H1 (cell line): Measurements from ENCODE around the gene TOMM22. TPM values are rescaled to one million over a fixed set of nuclear protein-coding genes. Genes with fewer than 3 reads are reported as not detected.

Source experiments
- CTCF ChIA-PET: fragments of 300-600 bp; sonication (Branson Sonifier 250); formaldehyde crosslinking; loops from one replicate; lab custom pipeline; 2021; ENCODE audit not compliant: partially characterized antibody; lab: Charles Lee
- POLR2A ChIA-PET: fragments of 300-600 bp; sonication (Branson Sonifier 250); formaldehyde crosslinking; loops from one replicate; lab custom pipeline; 2021; ENCODE audit warnings: inconsistent platforms; ENCODE audit not compliant: partially characterized antibody; lab: Charles Lee
- DNase-seq, 2 experiments: peaks; one replicate each; pipeline versions ENCODE4 v3.0.0 to v3.0.0-alpha.2; 2010 to 2022; ENCODE audit warnings: low spot score in 2 of 2, low read depth in 1 of 2, mixed read lengths in 1 of 2
- FAIRE-seq: peaks from 2 replicates; lab custom pipeline; 2011; peaks lifted over from hg19 to GRCh38; lab: Jason Lieb, UNC
- H2AFZ ChIP-seq: 2 replicates; pipeline ENCODE4 v1.8.1; 2012; ENCODE audit warnings: low read length, inconsistent platforms
- H2AK5ac ChIP-seq: 2 replicates; pipeline ENCODE4 v1.6.1; 2013; ENCODE audit warnings: low read depth, low read length
- H2BK120ac ChIP-seq: replicated peaks from 2 replicates; pipeline ENCODE3; 2013; ENCODE audit warnings: low read depth, low read length, inconsistent platforms
- H2BK12ac ChIP-seq: 2 replicates; pipeline ENCODE4 v1.6.1; 2013; ENCODE audit warnings: low read depth, low read length
- H2BK15ac ChIP-seq: 2 replicates; pipeline ENCODE4 v1.6.1; 2013; ENCODE audit warnings: low read length
- H2BK20ac ChIP-seq: 2 replicates; pipeline ENCODE4 v1.6.1; 2013; ENCODE audit warnings: low read length
- H2BK5ac ChIP-seq: 2 replicates; pipeline ENCODE4 v1.6.1; 2013; ENCODE audit warnings: low read depth, low read length
- H3K14ac ChIP-seq: 2 replicates; pipeline ENCODE4 v1.6.1; 2013; ENCODE audit warnings: inconsistent platforms; ENCODE audit not compliant: insufficient read length
- H3K18ac ChIP-seq: 2 replicates; pipeline ENCODE4 v1.6.1; 2013; ENCODE audit warnings: low read length; ENCODE audit errors: extremely low read depth
- H3K23ac ChIP-seq: 2 replicates; pipeline ENCODE4 v1.6.1; 2013; ENCODE audit warnings: inconsistent platforms; ENCODE audit not compliant: insufficient read length
- H3K23me2 ChIP-seq: 2 replicates; pipeline ENCODE4 v1.6.1; 2013; ENCODE audit warnings: low read depth, low read length
- H3K27ac ChIP-seq: 2 replicates; pipeline ENCODE4 v1.6.1; 2011; ENCODE audit warnings: low read depth, low read length, inconsistent platforms
- H3K27me3 ChIP-seq, 4 experiments: replicated peaks in 1 of 4; 1 replicate in 1 of 4; 2 replicates in 3 of 4; pipeline versions ENCODE4 v1.6.1 to v1.8.1; 2011 to 2013; ENCODE audit warnings: low read length in 3 of 4, mild to moderate bottlenecking in 3 of 4, inconsistent platforms in 2 of 4, mixed read lengths in 2 of 4, moderate library complexity in 1 of 4; ENCODE audit not compliant: control insufficient read depth in 3 of 4, insufficient read depth in 3 of 4; ENCODE audit errors: extremely low read depth in 1 of 4
- H3K36me3 ChIP-seq, 4 experiments: 2 replicates each; pipeline versions ENCODE4 v1.6.1 to v1.8.1; 2011 to 2013; ENCODE audit warnings: mild to moderate bottlenecking in 4 of 4, low read length in 3 of 4, moderate library complexity in 2 of 4, control low read depth in 1 of 4, inconsistent platforms in 1 of 4; ENCODE audit not compliant: insufficient read depth in 4 of 4, control insufficient read depth in 2 of 4
- H3K4ac ChIP-seq: replicated peaks from 2 replicates; pipeline ENCODE3; 2013; ENCODE audit warnings: low read length, low read depth, mixed read lengths, inconsistent platforms; ENCODE audit not compliant: insufficient read length
- H3K4me1 ChIP-seq, 4 experiments: replicated peaks in 1 of 4; 1 replicate in 1 of 4; 2 replicates in 3 of 4; pipeline versions ENCODE4 v1.6.1 to v1.8.1; 2011 to 2013; ENCODE audit warnings: low read length in 3 of 4, inconsistent platforms in 2 of 4, mixed read lengths in 1 of 4; ENCODE audit not compliant: insufficient read depth in 4 of 4, control insufficient read depth in 3 of 4
- H3K4me2 ChIP-seq, 2 experiments: 2 replicates each; pipeline versions ENCODE4 v1.6.1 to v1.8.1; 2011 to 2013; ENCODE audit warnings: low read depth in 2 of 2, low read length in 2 of 2, control low read depth in 1 of 2, inconsistent platforms in 1 of 2, mild to moderate bottlenecking in 1 of 2; ENCODE audit not compliant: insufficient read depth in 1 of 2
- H3K4me3 ChIP-seq, 4 experiments: fragments of 200-600, 300-600 bp in 1 of 4; sonication (generic), shearing (Covaris generic), sonication (Bioruptor Twin) in 1 of 4; 2 replicates each; pipeline versions ENCODE4 v1.5.1 to v1.8.1; 2011 to 2016; ENCODE audit warnings: low read length in 4 of 4, low read depth in 3 of 4, control low read depth in 2 of 4, inconsistent platforms in 2 of 4, mild to moderate bottlenecking in 2 of 4, mixed read lengths in 1 of 4, moderate library complexity in 1 of 4; ENCODE audit not compliant: insufficient read depth in 2 of 4; ENCODE audit errors: extremely low read depth in 1 of 4
- H3K56ac ChIP-seq: replicated peaks from 2 replicates; pipeline ENCODE3; 2013; ENCODE audit warnings: low read depth, mild to moderate bottlenecking, mixed read lengths, low read length, inconsistent platforms; ENCODE audit not compliant: insufficient read length
- H3K79me1 ChIP-seq: 2 replicates; pipeline ENCODE4 v1.6.1; 2013; ENCODE audit warnings: low read depth, low read length, control low read depth
- H3K79me2 ChIP-seq, 2 experiments: 2 replicates each; pipeline versions ENCODE4 v1.6.1 to v1.8.1; 2012 to 2013; ENCODE audit warnings: low read length in 2 of 2, mild to moderate bottlenecking in 2 of 2, inconsistent platforms in 1 of 2; ENCODE audit not compliant: insufficient read depth in 2 of 2, control insufficient read depth in 1 of 2
- H3K9ac ChIP-seq, 4 experiments: replicated peaks in 1 of 4; 1 replicate in 1 of 4; 2 replicates in 3 of 4; pipeline versions ENCODE4 v1.6.1 to v1.8.1; 2011 to 2013; ENCODE audit warnings: low read depth in 3 of 4, low read length in 3 of 4, control low read depth in 2 of 4, mild to moderate bottlenecking in 2 of 4, moderate library complexity in 2 of 4, inconsistent platforms in 1 of 4; ENCODE audit errors: extremely low read depth in 1 of 4
- H3K9me3 ChIP-seq, 2 experiments: 2 replicates each; pipeline versions ENCODE4 v1.6.1 to v1.8.1; 2012 to 2013; ENCODE audit warnings: mild to moderate bottlenecking in 2 of 2, moderate library complexity in 2 of 2, control low read depth in 1 of 2, inconsistent platforms in 1 of 2, low read depth in 1 of 2, low read length in 1 of 2, mixed read lengths in 1 of 2; ENCODE audit not compliant: insufficient read depth in 2 of 2
- H4K20me1 ChIP-seq, 2 experiments: replicated peaks in 1 of 2; 2 replicates each; pipeline versions ENCODE3 to v1.8.1; 2011 to 2013; ENCODE audit warnings: inconsistent platforms in 2 of 2, low read length in 2 of 2, mild to moderate bottlenecking in 1 of 2; ENCODE audit not compliant: insufficient read depth in 2 of 2, control insufficient read depth in 1 of 2
- H4K5ac ChIP-seq: 2 replicates; pipeline ENCODE4 v1.6.1; 2013; ENCODE audit warnings: low read length, low read depth, mixed read lengths, inconsistent platforms; ENCODE audit not compliant: insufficient read length
- H4K8ac ChIP-seq: 2 replicates; pipeline ENCODE4 v1.8.0; 2013; ENCODE audit warnings: mild to moderate bottlenecking, moderate library complexity, low read length, inconsistent platforms; ENCODE audit not compliant: insufficient read depth; ENCODE audit errors: extremely low read depth
- H4K91ac ChIP-seq: replicated peaks from 2 replicates; pipeline ENCODE3; 2013; ENCODE audit warnings: low read length, mixed read lengths, inconsistent platforms; ENCODE audit not compliant: insufficient read length
- BACH1 ChIP-seq: IDR thresholded peaks from 2 replicates; pipeline ENCODE4 v1.6.1; 2012; ENCODE audit warnings: low read length, improper control_type of control experiment
- EZH2 ChIP-seq: fragments of 200-600 bp; sonication (generic); IDR thresholded peaks from 2 replicates; pipeline ENCODE4 v1.7.1; 2012; ENCODE audit warnings: low read depth, mild to moderate bottlenecking, moderate library complexity, low read length, inconsistent platforms; ENCODE audit not compliant: severe bottlenecking
- FOSL1 ChIP-seq: IDR thresholded peaks from 2 replicates; pipeline ENCODE4 v1.6.1; 2011; ENCODE audit warnings: mild to moderate bottlenecking, low read depth, low read length, moderate library complexity; ENCODE audit not compliant: insufficient read depth
- GTF2F1 ChIP-seq: IDR thresholded peaks from 2 replicates; pipeline ENCODE4 v1.6.1; 2012; ENCODE audit warnings: low read depth, low read length, improper control_type of control experiment, borderline replicate concordance
- JUN ChIP-seq: IDR thresholded peaks from 2 replicates; pipeline ENCODE4 v1.6.1; 2011; ENCODE audit warnings: low read depth, mild to moderate bottlenecking, improper control_type of control experiment, low read length
- KDM1A ChIP-seq: fragments of 200-600, 300-600 bp; sonication (generic); IDR thresholded peaks from 2 replicates; pipeline ENCODE4 v1.7.1; 2016; ENCODE audit warnings: mild to moderate bottlenecking, low read length, borderline replicate concordance
- POLR2AphosphoS5 ChIP-seq: IDR thresholded peaks from 2 replicates; pipeline ENCODE4 v1.6.1; 2011; ENCODE audit warnings: low read depth, low read length
- POU5F1 ChIP-seq: IDR thresholded peaks from 2 replicates; pipeline ENCODE4 v1.6.1; 2011; ENCODE audit warnings: low read depth, mild to moderate bottlenecking, low read length, moderate library complexity
- RXRA ChIP-seq: IDR thresholded peaks from 2 replicates; pipeline ENCODE4 v1.6.1; 2011; ENCODE audit warnings: low read depth, mild to moderate bottlenecking, low read length, moderate library complexity; ENCODE audit not compliant: insufficient read depth
- SAP30 ChIP-seq: fragments of 300-600 bp; sonication (generic); IDR thresholded peaks from 2 replicates; pipeline ENCODE4 v1.7.1; 2012; ENCODE audit warnings: low read length, moderate library complexity, mild to moderate bottlenecking, inconsistent platforms; ENCODE audit not compliant: insufficient read depth, insufficient replicate concordance
- SIRT6 ChIP-seq: IDR thresholded peaks from one replicate; pipeline ENCODE4 v1.7.1; 2012; ENCODE audit warnings: low read length, inconsistent platforms
- WGBS, 2 experiments: shearing (Covaris generic) in 1 of 2; methylation state at CpG; one replicate each; pipeline versions ENCODE4 v1.1.6 to v1.1.7; 2013 to 2015; ENCODE audit warnings: low lambda C conversion rate in 2 of 2, mixed read lengths in 2 of 2, inconsistent platforms in 1 of 2, low coverage in 1 of 2, missing lambda C conversion rate in 1 of 2; ENCODE audit not compliant: insufficient replicate concordance in 2 of 2, insufficient coverage in 1 of 2, insufficient read length in 1 of 2; ENCODE audit errors: extremely low coverage in 1 of 2, missing lambda C conversion rate in 1 of 2; 5-methylcytosine and 5-hydroxymethylcytosine counted together
- polyA plus RNA-seq, 7 experiments: library from polyadenylated mRNA; depleted of rRNA in 3 of 7; stranded (reverse) in 5 of 7; unstranded in 2 of 7; fragments of >200 nt in 5 of 7; fragments of 200-250 nt in 2 of 7; gene quantifications; 1 replicate in 5 of 7; 2 replicates in 1 of 7; 4 replicates in 1 of 7; pipeline versions ENCODE4 v1.2.1 to v1.2.3, GENCODE V29; 2011 to 2013; ENCODE audit warnings: missing spikeins in 2 of 7, mixed read lengths in 2 of 7
- total RNA-seq: library from RNA; stranded (reverse); fragmentation: NEBNext Ultra II Directional; extraction: Animal tissue kit (Norgen Biotek cat#: 25700); gene quantifications from 2 replicates; pipeline ENCODE4 v1.2.1, GENCODE V29; 2021

Gene TOMM22
- total and polyA plus RNA-seq, 2 of the 8 experiments (the other 6 are each of a cell fraction or from before 2014, with no cell fraction given), result 84.0 to 125 TPM

DNA sequence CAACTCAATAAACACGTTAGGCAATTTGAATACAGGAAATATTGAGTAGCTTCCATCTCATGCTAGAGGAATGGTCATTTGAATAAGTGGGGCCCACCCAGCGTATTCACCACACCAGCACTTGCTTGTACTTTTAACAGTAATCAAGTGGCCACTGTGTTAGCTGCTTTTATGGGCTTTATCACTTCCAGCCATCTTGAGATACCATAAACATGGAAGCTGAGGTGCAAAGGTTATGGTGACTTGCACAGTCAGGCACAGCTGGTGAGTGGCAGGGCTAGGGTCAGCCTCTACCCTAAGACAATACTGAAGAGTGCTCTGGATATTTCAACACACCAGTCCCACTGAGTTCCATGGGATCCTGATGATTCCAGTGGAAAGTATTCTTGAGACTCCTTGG, 12.3 kb downstream of the TOMM22 start:
- no peaks in the 10 kb centered on the region for H3K27me3 ChIP-seq
- no peak overlapping the region for H3K23ac ChIP-seq
- 94% methylated on average over 2 of the region's 2 CpGs; no CpG with 5 or more reads in 1 of the 2 experiments for WGBS, 2 experiments
- FAIRE-seq (no peak), DNase-seq (no peak)
- no peak overlapping the region for H4K91ac ChIP-seq
- H2AFZ ChIP-seq, result no peak overlapping the region
- H3K18ac ChIP-seq, result no peak overlapping the region
- H2BK20ac ChIP-seq, result no peak overlapping the region
- no peak overlapping the region for H2BK12ac ChIP-seq
- H2BK15ac ChIP-seq, result no peak overlapping the region
- H3K23me2 ChIP-seq, result no peaks in the 10 kb centered on the region
- H4K8ac ChIP-seq, result no peak overlapping the region
- no peak overlapping the region for H4K5ac ChIP-seq
- no peaks in the 10 kb centered on the region for H3K9me3 ChIP-seq
- no peak overlapping the region for H2BK5ac ChIP-seq
- no peak overlapping the region for H3K27ac ChIP-seq
- H3K36me3 ChIP-seq, result peaks cover 0 to under 1% (median 0%) of the 10 kb centered on the region in 4 experiments; a peak in 2 of 8 replicates
- no peaks in the 10 kb centered on the region; a peak in 1 of 7 replicates for H3K4me1 ChIP-seq
- peaks cover 0 to 28% of the 10 kb centered on the region in 2 experiments; a peak in 2 of 4 replicates for H3K79me2 ChIP-seq
- no peak overlapping the region for H3K4me2 ChIP-seq
- peaks cover 0 to 5% of the 10 kb centered on the region in 2 experiments for H4K20me1 ChIP-seq
- peaks cover 9% of the 10 kb centered on the region; the same call in 1 of the 2 replicates for H3K79me1 ChIP-seq
- ChIA-PET CTCF (interaction anchor here (1.0 to 1.9 kb wide), 2 partner anchors 13 to 39 kb away, joined by 3 to 5 read pairs; partner anchors contain the start of gene TOMM22), POLR2A (interaction anchor here (13.1 kb wide), 1 partner anchor 11 kb away, joined by 123 read pairs; the partner anchor contains the start of gene TOMM22)
- no peak overlapping the region for H3K4me3 ChIP-seq
- H2AK5ac ChIP-seq, result 0 out of 2 replicates have a peak overlapping the region, but pooled peaks have one; percentile 18
- H3K9ac ChIP-seq, result no peak overlapping the region
- no peak overlapping the region for H2BK120ac ChIP-seq
- no peak overlapping the region for H3K14ac ChIP-seq
- H3K56ac ChIP-seq, result no peak overlapping the region
- no peak overlapping the region for H3K4ac ChIP-seq
- TF ChIP-seq POU5F1, result no peak
- no peak for TF ChIP-seq POLR2AphosphoS5
- TF ChIP-seq BACH1, result no peak
- TF ChIP-seq GTF2F1, result no peak
- TF ChIP-seq EZH2, result no peak
- TF ChIP-seq JUN, result no peak
- no peak for TF ChIP-seq KDM1A
- no peak for TF ChIP-seq RXRA
- TF ChIP-seq SIRT6, result no peak
- TF ChIP-seq FOSL1, result no peak
- no peak for TF ChIP-seq SAP30
